Ishikawa (cell line): Measurements from ENCODE around the gene GHRHR.

Experiments
- CEBPB ChIP-seq: IDR thresholded peaks from 2 replicates; pipeline ENCODE4 v1.6.1; 2012
- CREB1 ChIP-seq: IDR thresholded peaks from 2 replicates; pipeline ENCODE4 v1.6.1; 2012; ENCODE audit warnings: low read depth
- EGR1 ChIP-seq: IDR thresholded peaks from 2 replicates; pipeline ENCODE4 v1.6.1; 2012
- EP300 ChIP-seq: IDR thresholded peaks from 2 replicates; pipeline ENCODE4 v1.6.1; 2012; ENCODE audit warnings: borderline replicate concordance
- FOXM1 ChIP-seq: IDR thresholded peaks from 2 replicates; pipeline ENCODE4 v1.6.1; 2012; ENCODE audit warnings: low read depth, borderline replicate concordance
- NFIC ChIP-seq: IDR thresholded peaks from 2 replicates; pipeline ENCODE4 v1.6.1; 2012
- RAD21 ChIP-seq: IDR thresholded peaks from 2 replicates; pipeline ENCODE4 v1.6.1; 2012; ENCODE audit warnings: low read depth
- TAF1 ChIP-seq: IDR thresholded peaks from 2 replicates; pipeline ENCODE4 v1.6.1; 2012; ENCODE audit warnings: low read depth, mild to moderate bottlenecking
- TCF12 ChIP-seq: IDR thresholded peaks from 2 replicates; pipeline ENCODE4 v1.6.1; 2012; ENCODE audit warnings: low read depth
- TEAD4 ChIP-seq: IDR thresholded peaks from 2 replicates; pipeline ENCODE4 v1.6.1; 2012
- YY1 ChIP-seq: IDR thresholded peaks from 2 replicates; pipeline ENCODE4 v1.6.1; 2012; ENCODE audit warnings: low read depth
- ZBTB7A ChIP-seq: IDR thresholded peaks from 2 replicates; pipeline ENCODE4 v1.6.1; 2012; ENCODE audit warnings: low read depth
- TF ChIP-seq, protein P1 (sequence below): IDR thresholded peaks from 2 replicates; pipeline ENCODE4 v1.6.1; 2012
- TF ChIP-seq, protein P2 (sequence below): IDR thresholded peaks from 2 replicates; pipeline ENCODE4 v1.6.1; 2012; ENCODE audit warnings: low read depth, mild to moderate bottlenecking
- TF ChIP-seq, protein P3 (sequence below): IDR thresholded peaks from 2 replicates; pipeline ENCODE4 v1.6.1; 2012

GHRHR gene

DNA sequence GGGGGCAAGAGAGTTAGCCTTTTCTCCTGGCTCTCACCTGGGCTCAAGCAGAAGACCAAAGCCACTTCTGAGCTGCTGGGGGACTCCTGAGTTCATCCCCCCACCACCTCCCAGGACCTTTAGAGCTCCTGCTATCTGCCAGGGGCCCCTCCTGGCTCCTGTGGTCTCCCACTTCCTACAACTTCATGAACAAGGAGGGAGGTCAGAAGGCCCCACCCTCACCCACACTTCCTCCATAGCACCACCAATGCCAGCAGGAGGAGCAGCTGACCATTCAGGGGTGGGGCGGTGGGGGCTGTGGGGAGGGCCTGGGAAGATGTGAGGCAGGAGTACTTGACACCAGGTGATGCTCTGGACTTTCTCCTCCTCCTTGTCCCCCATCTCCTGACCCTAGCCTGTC lies 55.8 kb downstream of the GHRHR start:
- TF ChIP-seq NFIC (no peak), TEAD4 (no peak), FOXM1 (no peak), TAF1 (no peak), EGR1 (no peak), CEBPB (no peak), CREB1 (no peak), EP300 (no peak), RAD21 (no peak), TCF12 (no peak), YY1 (no peak), ZBTB7A (no peak)
- TF ChIP-seq, protein P1, sequence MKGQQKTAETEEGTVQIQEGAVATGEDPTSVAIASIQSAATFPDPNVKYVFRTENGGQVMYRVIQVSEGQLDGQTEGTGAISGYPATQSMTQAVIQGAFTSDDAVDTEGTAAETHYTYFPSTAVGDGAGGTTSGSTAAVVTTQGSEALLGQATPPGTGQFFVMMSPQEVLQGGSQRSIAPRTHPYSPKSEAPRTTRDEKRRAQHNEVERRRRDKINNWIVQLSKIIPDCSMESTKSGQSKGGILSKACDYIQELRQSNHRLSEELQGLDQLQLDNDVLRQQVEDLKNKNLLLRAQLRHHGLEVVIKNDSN, result no peak
- TF ChIP-seq, protein P2, sequence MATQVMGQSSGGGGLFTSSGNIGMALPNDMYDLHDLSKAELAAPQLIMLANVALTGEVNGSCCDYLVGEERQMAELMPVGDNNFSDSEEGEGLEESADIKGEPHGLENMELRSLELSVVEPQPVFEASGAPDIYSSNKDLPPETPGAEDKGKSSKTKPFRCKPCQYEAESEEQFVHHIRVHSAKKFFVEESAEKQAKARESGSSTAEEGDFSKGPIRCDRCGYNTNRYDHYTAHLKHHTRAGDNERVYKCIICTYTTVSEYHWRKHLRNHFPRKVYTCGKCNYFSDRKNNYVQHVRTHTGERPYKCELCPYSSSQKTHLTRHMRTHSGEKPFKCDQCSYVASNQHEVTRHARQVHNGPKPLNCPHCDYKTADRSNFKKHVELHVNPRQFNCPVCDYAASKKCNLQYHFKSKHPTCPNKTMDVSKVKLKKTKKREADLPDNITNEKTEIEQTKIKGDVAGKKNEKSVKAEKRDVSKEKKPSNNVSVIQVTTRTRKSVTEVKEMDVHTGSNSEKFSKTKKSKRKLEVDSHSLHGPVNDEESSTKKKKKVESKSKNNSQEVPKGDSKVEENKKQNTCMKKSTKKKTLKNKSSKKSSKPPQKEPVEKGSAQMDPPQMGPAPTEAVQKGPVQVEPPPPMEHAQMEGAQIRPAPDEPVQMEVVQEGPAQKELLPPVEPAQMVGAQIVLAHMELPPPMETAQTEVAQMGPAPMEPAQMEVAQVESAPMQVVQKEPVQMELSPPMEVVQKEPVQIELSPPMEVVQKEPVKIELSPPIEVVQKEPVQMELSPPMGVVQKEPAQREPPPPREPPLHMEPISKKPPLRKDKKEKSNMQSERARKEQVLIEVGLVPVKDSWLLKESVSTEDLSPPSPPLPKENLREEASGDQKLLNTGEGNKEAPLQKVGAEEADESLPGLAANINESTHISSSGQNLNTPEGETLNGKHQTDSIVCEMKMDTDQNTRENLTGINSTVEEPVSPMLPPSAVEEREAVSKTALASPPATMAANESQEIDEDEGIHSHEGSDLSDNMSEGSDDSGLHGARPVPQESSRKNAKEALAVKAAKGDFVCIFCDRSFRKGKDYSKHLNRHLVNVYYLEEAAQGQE, result no peak
- TF ChIP-seq, protein P3, sequence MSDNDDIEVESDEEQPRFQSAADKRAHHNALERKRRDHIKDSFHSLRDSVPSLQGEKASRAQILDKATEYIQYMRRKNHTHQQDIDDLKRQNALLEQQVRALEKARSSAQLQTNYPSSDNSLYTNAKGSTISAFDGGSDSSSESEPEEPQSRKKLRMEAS, result no peak

DNA sequence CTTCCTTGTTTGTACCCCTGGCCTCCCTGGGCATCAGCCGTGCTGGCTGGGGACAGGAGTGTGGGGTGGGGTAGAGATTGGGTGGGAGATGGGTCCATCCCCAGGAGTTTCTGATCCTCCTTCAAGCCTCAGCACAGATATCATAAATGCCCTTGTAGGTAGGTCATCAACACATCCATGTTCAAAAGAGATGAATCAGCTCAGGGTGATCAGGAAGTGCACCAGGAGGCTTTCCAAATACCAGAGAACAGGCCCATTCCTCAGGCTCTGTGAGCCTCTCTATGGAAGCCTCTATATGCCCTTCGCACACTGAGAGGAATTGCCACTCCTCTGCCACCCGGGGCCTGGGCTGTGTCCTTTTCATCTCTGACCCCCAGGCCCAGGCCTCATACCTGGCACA lies 56.4 kb downstream of the GHRHR start:
- TF ChIP-seq TAF1, result no peak
- TF ChIP-seq CREB1, result no peak
- TF ChIP-seq RAD21, result no peak
- no peak for TF ChIP-seq EGR1
- TF ChIP-seq CEBPB, result no peak
- TF ChIP-seq FOXM1, result no peak
- TF ChIP-seq NFIC, result no peak
- no peak for TF ChIP-seq YY1
- TF ChIP-seq TEAD4, result no peak
- TF ChIP-seq, protein P1, result no peak

DNA sequence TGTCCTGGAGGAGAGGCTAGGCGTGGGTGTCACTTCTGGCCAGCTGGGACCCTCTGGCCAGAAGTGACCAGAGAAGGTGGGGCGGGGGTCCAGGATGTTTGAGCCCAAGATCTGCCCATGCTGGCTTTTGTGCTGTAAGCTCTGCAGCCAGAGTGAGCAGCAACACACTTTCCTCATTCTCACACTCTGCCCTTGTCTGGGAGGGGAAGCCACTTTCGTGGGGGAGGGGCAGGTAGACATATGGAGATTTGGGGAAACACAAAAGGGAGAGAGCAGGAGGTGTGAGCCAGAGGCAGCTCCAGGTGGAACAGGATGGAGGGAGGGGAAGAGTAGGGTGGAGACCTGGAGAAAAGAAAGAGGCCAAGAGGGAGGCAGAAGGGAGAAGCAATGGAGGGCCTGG lies 56.9 kb downstream of the GHRHR start:
- TF ChIP-seq TEAD4 (no peak), TCF12 (no peak), EGR1 (no peak), NFIC (no peak), RAD21 (no peak), CREB1 (no peak), TAF1 (no peak), EP300 (no peak), ZBTB7A (no peak), YY1 (no peak), CEBPB (no peak), FOXM1 (no peak)
- TF ChIP-seq, protein P2, result no peak
- TF ChIP-seq, protein P1, result no peak
- TF ChIP-seq, protein P3, result no peak

DNA sequence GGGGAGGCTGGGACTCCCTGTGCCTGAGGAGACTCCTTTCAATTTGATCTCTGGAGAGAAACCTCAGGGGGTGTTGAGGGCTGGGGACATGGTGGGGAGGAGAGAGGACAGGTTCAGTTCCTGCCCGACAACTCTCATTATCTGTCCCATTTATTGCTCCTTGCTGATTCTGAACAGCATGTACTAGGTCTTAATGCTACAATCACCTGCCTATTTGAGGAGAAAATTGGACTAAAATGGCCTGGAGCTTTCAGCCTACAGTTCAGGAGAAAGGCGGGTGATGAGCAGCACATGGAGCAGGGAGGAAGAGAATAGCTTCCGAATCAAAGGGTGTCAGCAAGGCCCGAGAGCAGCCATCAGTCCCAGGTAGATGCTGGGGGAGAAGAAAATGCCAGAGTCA lies 58.4 kb downstream of the GHRHR start:
- TF ChIP-seq, protein P1, result no peak
- TF ChIP-seq, protein P3, result no peak
- TF ChIP-seq ZBTB7A, result no peak
- no peak for TF ChIP-seq CEBPB
- TF ChIP-seq EGR1, result no peak
- TF ChIP-seq TEAD4, result no peak
- no peak for TF ChIP-seq NFIC
- no peak for TF ChIP-seq CREB1
- TF ChIP-seq, protein P2, result no peak
- TF ChIP-seq EP300, result no peak
- TF ChIP-seq YY1, result no peak
- no peak for TF ChIP-seq FOXM1
- no peak for TF ChIP-seq TAF1
- no peak for TF ChIP-seq TCF12
